Inflammatory macrophage treated with lipopolysaccharide for 1 hour (primary cell): ENCODE data around the gene PRPF6.
A peak's percentile ranks its signal among the peaks of the same experiment; 100 is the strongest.
"Not testable (repeated sequence)": the region's sequence is repeated elsewhere in the genome, so short reads cannot be mapped to it uniquely, and the experiment has no call there.

Source experiments
- DNase-seq, 2 donors: peaks; one replicate each; pipeline ENCODE4 v3.0.0-alpha.2; 2020 to 2022

The PRPF6 gene

GRCh38 chr20:63946986-63947637, 33.8 kb upstream of the PRPF6 start:
- DNase-seq, result no peak

GRCh38 chr20:63947638-63948456, 33.1 kb upstream of the PRPF6 start:
- DNase-seq, result no peak

GRCh38 chr20:63950701-63951397, 30.1 kb upstream of the PRPF6 start:
- no peak for DNase-seq

- no peak for DNase-seq
Measured at GRCh38 chr20:63951398-63952209, 29.3 kb upstream of the PRPF6 start.

- DNase-seq, result no peak
Measured at GRCh38 chr20:63952210-63952535, 28.8 kb upstream of the PRPF6 start.

GRCh38 chr20:63952769-63953168, 28.2 kb upstream of the PRPF6 start:
- DNase-seq, result no peak

- DNase-seq, result no peak
Measured at GRCh38 chr20:63953764-63954429, 27.0 kb upstream of the PRPF6 start.

- DNase-seq, result peak; percentile 41 to 42
Measured at GRCh38 chr20:63955281-63955826, 25.6 kb upstream of the PRPF6 start.

- peak; percentile 78 to 83 for DNase-seq
Measured at GRCh38 chr20:63955827-63956663, 24.9 kb upstream of the PRPF6 start, which contains the start of gene UCKL1. Gene UCKL1 (minus strand): TSS chr20:63956416. CDS start chr20:63956372, 44 bp downstream.

- no peak for DNase-seq
Measured at GRCh38 chr20:63956664-63957003, 24.3 kb upstream of the PRPF6 start.

- DNase-seq, result peak in 1 of 2 donors; percentile 44
Measured at GRCh38 chr20:63957004-63957689, 23.8 kb upstream of the PRPF6 start.

- DNase-seq, result peak; percentile 56 to 90
Measured at GRCh38 chr20:63957690-63958441, 23.1 kb upstream of the PRPF6 start.

- DNase-seq, result no peak
Measured at GRCh38 chr20:63958471-63958870, 22.5 kb upstream of the PRPF6 start.

- DNase-seq, result no peak
Measured at GRCh38 chr20:63958964-63959698, 21.8 kb upstream of the PRPF6 start.

- DNase-seq, result no peak
Measured at GRCh38 chr20:63959699-63960075, 21.2 kb upstream of the PRPF6 start.

- DNase-seq, result not testable (repeated sequence)
Measured at GRCh38 chr20:63960654-63961621, 20.0 kb upstream of the PRPF6 start.

- DNase-seq, result no peak
Measured at GRCh38 chr20:63961664-63962425, 19.1 kb upstream of the PRPF6 start.
